Measurements from ENCODE around the gene PODXL2. TPM values are rescaled to one million over a fixed set of nuclear protein-coding genes. Genes with fewer than 3 reads are reported as not detected.

The PODXL2 gene
- total and polyA plus RNA-seq, 2 experiments from 2014 or later: 18.4 to 57.6 TPM

GRCh38 chr3:127712881-127713771 is 84.1 kb downstream of the PODXL2 start (continued):
- TF ChIP-seq, protein P1, sequence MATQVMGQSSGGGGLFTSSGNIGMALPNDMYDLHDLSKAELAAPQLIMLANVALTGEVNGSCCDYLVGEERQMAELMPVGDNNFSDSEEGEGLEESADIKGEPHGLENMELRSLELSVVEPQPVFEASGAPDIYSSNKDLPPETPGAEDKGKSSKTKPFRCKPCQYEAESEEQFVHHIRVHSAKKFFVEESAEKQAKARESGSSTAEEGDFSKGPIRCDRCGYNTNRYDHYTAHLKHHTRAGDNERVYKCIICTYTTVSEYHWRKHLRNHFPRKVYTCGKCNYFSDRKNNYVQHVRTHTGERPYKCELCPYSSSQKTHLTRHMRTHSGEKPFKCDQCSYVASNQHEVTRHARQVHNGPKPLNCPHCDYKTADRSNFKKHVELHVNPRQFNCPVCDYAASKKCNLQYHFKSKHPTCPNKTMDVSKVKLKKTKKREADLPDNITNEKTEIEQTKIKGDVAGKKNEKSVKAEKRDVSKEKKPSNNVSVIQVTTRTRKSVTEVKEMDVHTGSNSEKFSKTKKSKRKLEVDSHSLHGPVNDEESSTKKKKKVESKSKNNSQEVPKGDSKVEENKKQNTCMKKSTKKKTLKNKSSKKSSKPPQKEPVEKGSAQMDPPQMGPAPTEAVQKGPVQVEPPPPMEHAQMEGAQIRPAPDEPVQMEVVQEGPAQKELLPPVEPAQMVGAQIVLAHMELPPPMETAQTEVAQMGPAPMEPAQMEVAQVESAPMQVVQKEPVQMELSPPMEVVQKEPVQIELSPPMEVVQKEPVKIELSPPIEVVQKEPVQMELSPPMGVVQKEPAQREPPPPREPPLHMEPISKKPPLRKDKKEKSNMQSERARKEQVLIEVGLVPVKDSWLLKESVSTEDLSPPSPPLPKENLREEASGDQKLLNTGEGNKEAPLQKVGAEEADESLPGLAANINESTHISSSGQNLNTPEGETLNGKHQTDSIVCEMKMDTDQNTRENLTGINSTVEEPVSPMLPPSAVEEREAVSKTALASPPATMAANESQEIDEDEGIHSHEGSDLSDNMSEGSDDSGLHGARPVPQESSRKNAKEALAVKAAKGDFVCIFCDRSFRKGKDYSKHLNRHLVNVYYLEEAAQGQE (IDR thresholded peaks at IDR 0.05; ENCODE audit: unreplicated experiment): no peak
- no peak for TF ChIP-seq NANOG (IDR thresholded peaks at IDR 0.05; ENCODE audit: borderline replicate concordance)
- no peak for TF ChIP-seq JUNB (IDR thresholded peaks at IDR 0.05; ENCODE audit: unreplicated experiment)
- TF ChIP-seq POLR2AphosphoS5 (IDR thresholded peaks at IDR 0.05; ENCODE audit: low read depth): no peak
- TF ChIP-seq CTCF (conservative IDR thresholded peaks at IDR 0.05; ENCODE audit: low read depth in 2 of 2): no peak
- TF ChIP-seq, protein P2, sequence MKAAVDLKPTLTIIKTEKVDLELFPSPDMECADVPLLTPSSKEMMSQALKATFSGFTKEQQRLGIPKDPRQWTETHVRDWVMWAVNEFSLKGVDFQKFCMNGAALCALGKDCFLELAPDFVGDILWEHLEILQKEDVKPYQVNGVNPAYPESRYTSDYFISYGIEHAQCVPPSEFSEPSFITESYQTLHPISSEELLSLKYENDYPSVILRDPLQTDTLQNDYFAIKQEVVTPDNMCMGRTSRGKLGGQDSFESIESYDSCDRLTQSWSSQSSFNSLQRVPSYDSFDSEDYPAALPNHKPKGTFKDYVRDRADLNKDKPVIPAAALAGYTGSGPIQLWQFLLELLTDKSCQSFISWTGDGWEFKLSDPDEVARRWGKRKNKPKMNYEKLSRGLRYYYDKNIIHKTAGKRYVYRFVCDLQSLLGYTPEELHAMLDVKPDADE (IDR thresholded peaks at IDR 0.05): no peak
- TF ChIP-seq EZH2 (IDR thresholded peaks at IDR 0.05; ENCODE audit: low read depth, unreplicated experiment): no peak

DNA sequence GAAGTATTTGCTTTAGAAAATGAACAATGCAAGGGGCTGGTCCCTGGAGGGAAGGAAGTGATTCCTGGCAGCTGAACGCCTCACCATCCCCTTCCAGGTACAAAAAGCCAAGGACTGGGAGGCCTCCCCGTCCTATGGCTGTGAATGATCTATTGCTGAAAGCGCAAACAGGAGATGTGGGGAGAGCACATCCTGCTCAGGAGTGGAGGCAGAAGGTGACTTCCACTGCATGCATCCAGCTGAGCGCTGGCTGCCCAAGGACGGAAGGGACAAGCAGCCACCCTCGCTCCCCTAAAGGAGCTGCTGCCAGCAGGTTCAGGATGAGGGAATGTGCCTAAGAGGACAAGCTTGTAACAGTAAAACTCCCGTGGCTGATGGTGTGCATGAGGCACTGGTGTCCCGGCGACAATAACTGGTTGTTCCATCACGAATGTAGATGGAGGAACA is 85.2 kb downstream of the PODXL2 start:
- peak overlapping the region; percentile 95 for H2AFZ ChIP-seq
- H3K9me2 ChIP-seq (ENCODE audit: insufficient read depth): no peaks in the 10 kb centered on the region
- no peak overlapping the region for H3K4me2 ChIP-seq
- Mint-ChIP-seq H3K4me1 (peaks cover 26% of the 10 kb centered on the region), H3K27ac (no peak overlapping the region), H3K27me3 (ENCODE audit: insufficient read depth, low read depth, poor library complexity) (peaks cover 10% of the 10 kb centered on the region), H3K36me3 (ENCODE audit: low read depth) (no peaks in the 10 kb centered on the region), H3K4me3 (no peak overlapping the region), H3K9me3 (no peaks in the 10 kb centered on the region)
- H3K27me3 ChIP-seq (ENCODE audit: insufficient read depth): no peaks in the 10 kb centered on the region
- H4K20me1 ChIP-seq (replicated peaks; ENCODE audit: insufficient read depth): no peaks in the 10 kb centered on the region
- DNase-seq (ENCODE audit: low spot score) (no peak), ATAC-seq (peak; percentile 15; the same call in 1 of the 3 replicates)
- H3K36me3 ChIP-seq (ENCODE audit: insufficient read depth): no peaks in the 10 kb centered on the region
- H3K4me1 ChIP-seq (ENCODE audit: insufficient read depth): no peaks in the 10 kb centered on the region; the same call in 1 of the 2 replicates
- H3K79me2 ChIP-seq (replicated peaks; ENCODE audit: insufficient read depth): no peaks in the 10 kb centered on the region
- peak overlapping the region; percentile 55; the same call in 1 of the 2 replicates for H3K27ac ChIP-seq (ENCODE audit: low read depth)
- no peaks in the 10 kb centered on the region for H3F3A ChIP-seq (replicated peaks; ENCODE audit: low read depth)
- no peak overlapping the region for H3K4me3 ChIP-seq
- TF ChIP-seq, protein P1 (IDR thresholded peaks at IDR 0.05; ENCODE audit: unreplicated experiment): no peak
- TF ChIP-seq ZNF331 (CRISPR knock-in tag; IDR thresholded peaks at IDR 0.05; ENCODE audit: low read depth): no peak
